ENCODE results near the gene TMEM59. TPM values are rescaled to one million over a fixed set of nuclear protein-coding genes. Genes with fewer than 3 reads are reported as not detected.
"Not testable (repeated sequence)": the region's sequence is repeated elsewhere in the genome, so short reads cannot be mapped to it uniquely, and the experiment has no call there.

TMEM59 gene
- total RNA-seq, 4 donors from 2014 or later: 238 to 466 (median 352) TPM

DNA sequence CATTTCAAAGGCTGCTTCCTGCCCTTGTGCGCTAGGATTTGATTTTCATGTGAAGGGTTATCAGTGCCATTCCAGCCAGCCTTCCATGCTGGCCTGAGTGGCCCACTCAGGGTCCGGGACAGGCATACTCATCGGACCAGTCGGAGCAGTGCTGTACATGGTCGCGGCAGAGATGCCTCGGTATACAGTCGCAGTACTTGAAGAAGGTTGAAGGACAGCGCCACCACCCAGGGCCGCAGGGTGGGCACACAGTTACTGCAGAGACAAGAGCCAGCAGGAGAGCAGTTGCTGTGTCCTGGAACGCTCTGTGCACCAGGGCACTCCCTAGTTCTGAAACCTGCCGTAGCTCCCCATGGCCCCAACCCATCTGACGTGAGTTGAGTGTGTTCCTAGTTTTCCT is 44.1 kb downstream of the TMEM59 start:
- Histone ChIP-seq H3K27ac (no peak overlapping the region), H3K36me3 (no peaks in the 10 kb centered on the region), H3K4me1 (no peaks in the 10 kb centered on the region), H3K4me3 (no peak overlapping the region), H3K27me3 (peaks cover 18% of the 10 kb centered on the region), H3K9me3 (no peaks in the 10 kb centered on the region)
- TF ChIP-seq POLR2AphosphoS5 (IDR thresholded peaks at IDR 0.05): no peak
- TF ChIP-seq EP300 (IDR thresholded peaks at IDR 0.05): no peak
- TF ChIP-seq, protein P1, sequence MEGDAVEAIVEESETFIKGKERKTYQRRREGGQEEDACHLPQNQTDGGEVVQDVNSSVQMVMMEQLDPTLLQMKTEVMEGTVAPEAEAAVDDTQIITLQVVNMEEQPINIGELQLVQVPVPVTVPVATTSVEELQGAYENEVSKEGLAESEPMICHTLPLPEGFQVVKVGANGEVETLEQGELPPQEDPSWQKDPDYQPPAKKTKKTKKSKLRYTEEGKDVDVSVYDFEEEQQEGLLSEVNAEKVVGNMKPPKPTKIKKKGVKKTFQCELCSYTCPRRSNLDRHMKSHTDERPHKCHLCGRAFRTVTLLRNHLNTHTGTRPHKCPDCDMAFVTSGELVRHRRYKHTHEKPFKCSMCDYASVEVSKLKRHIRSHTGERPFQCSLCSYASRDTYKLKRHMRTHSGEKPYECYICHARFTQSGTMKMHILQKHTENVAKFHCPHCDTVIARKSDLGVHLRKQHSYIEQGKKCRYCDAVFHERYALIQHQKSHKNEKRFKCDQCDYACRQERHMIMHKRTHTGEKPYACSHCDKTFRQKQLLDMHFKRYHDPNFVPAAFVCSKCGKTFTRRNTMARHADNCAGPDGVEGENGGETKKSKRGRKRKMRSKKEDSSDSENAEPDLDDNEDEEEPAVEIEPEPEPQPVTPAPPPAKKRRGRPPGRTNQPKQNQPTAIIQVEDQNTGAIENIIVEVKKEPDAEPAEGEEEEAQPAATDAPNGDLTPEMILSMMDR (IDR thresholded peaks at IDR 0.05): no peak
- no peak for TF ChIP-seq POLR2A (IDR thresholded peaks at IDR 0.05)
- no peak for ATAC-seq
- 55 to 85% methylated on average over 4 of the region's 13 CpGs for WGBS, 2 donors (ENCODE audit: low coverage in 1 of 2)

DNA sequence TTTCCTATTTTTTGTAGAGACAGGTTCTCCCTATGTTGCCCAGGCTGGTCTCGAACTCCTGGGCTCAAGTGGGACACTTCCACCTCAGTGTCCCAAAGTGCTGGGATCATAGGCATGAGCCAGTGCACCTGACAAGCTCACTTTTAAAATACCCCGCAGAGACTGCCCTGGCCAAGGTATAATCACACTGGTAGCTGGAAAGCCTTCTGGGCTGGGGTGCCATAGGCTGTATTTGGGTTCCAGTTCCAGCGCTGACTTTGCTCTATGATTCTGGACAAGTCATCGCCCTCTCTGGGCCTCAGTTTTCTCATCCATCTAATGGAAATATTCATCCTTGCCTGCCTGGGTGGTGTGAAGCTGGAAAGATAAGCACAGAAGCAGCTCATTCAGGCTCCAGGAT is 45.4 kb downstream of the TMEM59 start:
- TF ChIP-seq POLR2A (IDR thresholded peaks at IDR 0.05): no peak
- TF ChIP-seq EP300 (IDR thresholded peaks at IDR 0.05): no peak
- no peak for TF ChIP-seq POLR2AphosphoS5 (IDR thresholded peaks at IDR 0.05)
- TF ChIP-seq, protein P1 (IDR thresholded peaks at IDR 0.05): no peak
- Histone ChIP-seq H3K9me3 (no peaks in the 10 kb centered on the region), H3K4me1 (no peaks in the 10 kb centered on the region), H3K27me3 (peaks cover 12% of the 10 kb centered on the region), H3K36me3 (no peaks in the 10 kb centered on the region), H3K4me3 (no peak overlapping the region), H3K27ac (no peak overlapping the region)
- ATAC-seq: no peak
- 87% methylated on average over 3 of the region's 4 CpGs; no CpG with 5 or more reads in 1 of the 2 donors for WGBS, 2 donors (ENCODE audit: low coverage in 1 of 2)

DNA sequence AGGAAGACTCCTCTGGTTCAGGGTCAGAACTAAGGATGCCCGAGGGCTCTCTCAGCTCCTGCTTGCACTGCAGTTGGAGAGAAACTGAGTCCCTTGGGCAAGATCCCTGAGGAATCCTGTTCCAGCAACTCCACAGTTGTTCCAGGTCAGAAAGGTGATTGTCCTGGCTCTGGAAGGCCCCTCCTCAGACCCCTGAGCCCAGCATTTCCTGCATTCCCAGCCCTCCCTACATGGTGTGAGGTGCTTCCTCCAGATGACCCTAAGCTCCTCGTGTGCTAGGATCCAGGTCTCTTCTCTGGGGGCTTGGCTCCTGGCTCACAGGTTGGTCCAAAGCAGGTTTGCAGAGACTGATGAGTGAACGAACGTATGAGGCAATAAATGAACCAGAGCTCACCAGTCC is 46.5 kb downstream of the TMEM59 start:
- H3K4me3 ChIP-seq: no peak overlapping the region
- ATAC-seq: no peak
- no peaks in the 10 kb centered on the region for H3K4me1 ChIP-seq
- TF ChIP-seq POLR2AphosphoS5 (IDR thresholded peaks at IDR 0.05): no peak
- no peak for TF ChIP-seq POLR2A (IDR thresholded peaks at IDR 0.05)
- TF ChIP-seq, protein P1 (IDR thresholded peaks at IDR 0.05): no peak
- no peak for TF ChIP-seq EP300 (IDR thresholded peaks at IDR 0.05)
- H3K36me3 ChIP-seq: no peaks in the 10 kb centered on the region
- no peak overlapping the region for H3K27ac ChIP-seq
- WGBS, 2 donors (ENCODE audit: low coverage in 1 of 2): 72 to 79% methylated on average over 3 of the region's 4 CpGs
- H3K27me3 ChIP-seq: peaks cover 8% of the 10 kb centered on the region
- H3K9me3 ChIP-seq: no peaks in the 10 kb centered on the region

DNA sequence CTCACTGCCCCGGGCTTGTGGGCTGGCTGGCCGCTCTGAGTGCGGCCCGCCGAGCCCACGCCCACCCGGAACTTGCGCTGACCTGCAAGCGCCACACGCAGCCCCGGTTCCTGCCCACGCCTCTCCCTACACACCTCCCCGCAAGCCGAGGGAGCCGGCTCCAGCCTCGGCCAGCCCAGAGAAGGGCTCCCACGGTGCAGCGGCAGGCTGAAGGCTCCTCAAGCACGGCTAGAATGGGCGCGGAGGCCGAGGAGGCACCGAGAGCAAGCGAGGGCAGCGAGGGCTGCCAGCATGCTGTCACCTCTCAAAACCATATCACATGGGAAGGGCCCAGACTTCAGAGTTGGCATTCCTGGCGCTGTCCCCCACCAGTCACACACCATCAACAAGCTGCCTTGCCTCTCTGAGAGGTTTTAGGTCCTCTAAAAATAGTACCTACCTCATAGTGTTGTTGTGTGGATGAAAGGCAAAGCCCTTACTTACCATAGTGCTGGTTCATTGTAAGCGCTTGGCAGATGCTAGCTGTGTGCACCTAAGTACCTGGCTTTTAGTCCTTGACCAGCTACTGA is 48.4 kb downstream of the TMEM59 start:
- Histone ChIP-seq H3K27me3 (peaks cover 8% of the 10 kb centered on the region), H3K4me3 (no peak overlapping the region), H3K9me3 (no peaks in the 10 kb centered on the region), H3K27ac (no peak overlapping the region), H3K36me3 (no peaks in the 10 kb centered on the region), H3K4me1 (no peaks in the 10 kb centered on the region)
- TF ChIP-seq POLR2A (IDR thresholded peaks at IDR 0.05): no peak
- TF ChIP-seq, protein P1 (IDR thresholded peaks at IDR 0.05): no peak
- no peak for TF ChIP-seq POLR2AphosphoS5 (IDR thresholded peaks at IDR 0.05)
- no peak for TF ChIP-seq EP300 (IDR thresholded peaks at IDR 0.05)
- WGBS, 2 donors (ENCODE audit: low coverage in 1 of 2): 86% methylated on average over 10 of the region's 27 CpGs; no CpG with 5 or more reads in 1 of the 2 donors
- ATAC-seq: no peak

DNA sequence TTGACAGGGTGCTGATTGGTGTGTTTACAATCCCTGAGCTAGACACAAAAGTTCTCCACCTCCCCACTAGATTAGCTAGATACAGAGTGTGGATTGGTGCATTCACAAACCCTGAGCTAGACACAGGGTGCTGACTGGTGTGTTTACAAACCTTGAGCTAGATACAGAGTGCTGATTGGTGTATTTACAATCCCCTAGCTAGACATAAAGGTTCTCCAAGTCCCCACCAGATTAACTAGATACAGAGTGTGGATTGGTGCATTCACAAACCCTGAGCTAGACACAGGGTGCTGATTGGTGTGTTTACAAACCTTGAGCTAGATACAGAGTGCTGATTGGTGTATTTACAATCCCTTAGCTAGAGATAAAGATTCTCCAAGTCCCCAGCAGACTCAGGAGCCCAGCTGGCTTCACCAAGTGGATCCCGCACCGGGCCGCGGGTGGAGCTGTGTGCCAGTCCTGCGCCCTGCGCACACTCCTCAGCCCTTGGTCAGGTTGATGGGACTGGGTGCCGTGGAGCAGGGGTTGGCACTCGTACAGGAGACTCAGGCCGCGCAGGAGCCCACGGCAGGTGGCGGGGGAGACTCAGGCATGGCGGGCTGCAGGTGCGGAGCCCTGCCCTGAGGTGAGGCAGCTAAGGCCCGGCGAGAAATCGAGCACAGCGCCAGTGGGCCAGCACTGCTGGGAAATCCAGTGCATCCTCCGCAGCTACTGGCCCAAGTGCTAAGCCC is 49.1 kb downstream of the TMEM59 start:
- H3K4me1 ChIP-seq, H3K9me3 ChIP-seq, H3K36me3 ChIP-seq, H3K4me3 ChIP-seq, H3K27ac ChIP-seq, ATAC-seq, H3K27me3 ChIP-seq: not testable (repeated sequence)
- no CpG with 5 or more reads among the region's 19 CpGs for WGBS, 2 donors (ENCODE audit: low coverage in 1 of 2)

All from gastroesophageal sphincter (tissue), 4 donors.